Measurements from ENCODE around the gene TENM4. TPM values are rescaled to one million over a fixed set of nuclear protein-coding genes. Genes with fewer than 3 reads are reported as not detected.

TENM4 gene
- total RNA-seq, 1 donor from 2014 or later, result 16.9 TPM

GRCh38 chr11:79348976-79349682 is 91.7 kb downstream of the TENM4 start:
- no peak for DNase-seq (ENCODE audit: low spot score)

GRCh38 chr11:79346021-79346420 is 94.8 kb downstream of the TENM4 start:
- no peak for DNase-seq (ENCODE audit: low spot score)

GRCh38 chr11:79344753-79345294 is 96.0 kb downstream of the TENM4 start:
- no peak for DNase-seq (ENCODE audit: low spot score)

GRCh38 chr11:79342686-79343085 is 98.1 kb downstream of the TENM4 start:
- no peak for DNase-seq (ENCODE audit: low spot score)

- no peak for DNase-seq (ENCODE audit: low spot score)
Observed at GRCh38 chr11:79342236-79342635, 98.6 kb downstream of the TENM4 start.

- DNase-seq (ENCODE audit: low spot score), result no peak
Observed at GRCh38 chr11:79340535-79340934, 100.3 kb downstream of the TENM4 start.

GRCh38 chr11:79336797-79337517 is 103.9 kb downstream of the TENM4 start:
- DNase-seq (ENCODE audit: low spot score), result peak; percentile 9

- DNase-seq (ENCODE audit: low spot score), result peak; percentile 63
Observed at GRCh38 chr11:79335681-79336080, 105.1 kb downstream of the TENM4 start.

GRCh38 chr11:79333355-79333754 is 107.5 kb downstream of the TENM4 start:
- no peak for DNase-seq (ENCODE audit: low spot score)

- DNase-seq (ENCODE audit: low spot score), result no peak
Observed at GRCh38 chr11:79332017-79332416, 108.8 kb downstream of the TENM4 start.

GRCh38 chr11:79331203-79331901 is 109.5 kb downstream of the TENM4 start:
- DNase-seq (ENCODE audit: low spot score), result no peak

- no peak for DNase-seq (ENCODE audit: low spot score)
Observed at GRCh38 chr11:79330651-79331050, 110.2 kb downstream of the TENM4 start.

- DNase-seq (ENCODE audit: low spot score), result no peak
Observed at GRCh38 chr11:79329561-79329960, 111.3 kb downstream of the TENM4 start.

- no peak for DNase-seq (ENCODE audit: low spot score)
Observed at GRCh38 chr11:79328402-79328801, 112.4 kb downstream of the TENM4 start.

- DNase-seq (ENCODE audit: low spot score), result no peak
Observed at GRCh38 chr11:79325851-79326250, 115.0 kb downstream of the TENM4 start.

- no peak for DNase-seq (ENCODE audit: low spot score)
Observed at GRCh38 chr11:79321263-79321662, 119.6 kb downstream of the TENM4 start.

- DNase-seq (ENCODE audit: low spot score), result no peak
Observed at GRCh38 chr11:79314906-79315689, 125.7 kb downstream of the TENM4 start.

GRCh38 chr11:79313530-79313913 is 127.3 kb downstream of the TENM4 start:
- DNase-seq (ENCODE audit: low spot score), result no peak

- DNase-seq (ENCODE audit: low spot score), result no peak
Observed at GRCh38 chr11:79312617-79313529, 128.0 kb downstream of the TENM4 start.

- DNase-seq (ENCODE audit: low spot score), result no peak
Observed at GRCh38 chr11:79311461-79311860, 129.4 kb downstream of the TENM4 start.

Data from umbilical cord (tissue), 2 donors.